Lung (tissue), 12 donors: Measurements from ENCODE around the gene MMP7. TPM values are rescaled to one million over a fixed set of nuclear protein-coding genes. Genes with fewer than 3 reads are reported as not detected.

ENCODE experiments used
- ATAC-seq: fragments of 200-7000 bp; cut with Tn5 transposase; one replicate; pipeline ENCODE4 v1.9.1; 2020; ENCODE audit warnings: moderate number of reproducible peaks; ENCODE audit not compliant: insufficient read depth, low FRiP score
- DNase-seq, 3 donors: peaks; one replicate each; pipeline ENCODE4 v3.0.0-alpha.2; 2013 to 2017
- H3K27ac ChIP-seq, 2 donors: one replicate each; pipeline ENCODE4 v1.5.1; 2013; ENCODE audit warnings: mild to moderate bottlenecking in 2 of 2, moderate library complexity in 2 of 2, control low read depth in 1 of 2, inconsistent platforms in 1 of 2, low read depth in 1 of 2, low read length in 1 of 2
- H3K27me3 ChIP-seq, 3 donors: one replicate each; pipeline ENCODE4 v1.5.1; 2013; ENCODE audit warnings: low read length in 2 of 3; ENCODE audit not compliant: control insufficient read depth in 3 of 3, insufficient read depth in 3 of 3
- H3K36me3 ChIP-seq, 4 donors: one replicate each; pipeline ENCODE4 v1.5.1; 2013; ENCODE audit warnings: low read length in 4 of 4, mild to moderate bottlenecking in 1 of 4, moderate library complexity in 1 of 4; ENCODE audit not compliant: control insufficient read depth in 4 of 4, insufficient read depth in 4 of 4
- H3K4me1 ChIP-seq, 5 donors: one replicate each; pipeline ENCODE4 v1.5.1; 2013; ENCODE audit warnings: low read length in 5 of 5, mild to moderate bottlenecking in 2 of 5, moderate library complexity in 1 of 5; ENCODE audit not compliant: control insufficient read depth in 5 of 5, insufficient read depth in 5 of 5
- H3K4me3 ChIP-seq: one replicate; pipeline ENCODE4 v1.5.1; 2013; ENCODE audit warnings: mild to moderate bottlenecking, control low read depth, moderate library complexity
- H3K9ac ChIP-seq, 2 donors: one replicate each; pipeline ENCODE4 v1.5.1; 2013; ENCODE audit warnings: low read length in 2 of 2, control low read depth in 1 of 2; ENCODE audit not compliant: insufficient read depth in 1 of 2
- H3K9me3 ChIP-seq, 4 donors: one replicate each; pipeline ENCODE4 v1.5.1; 2013; ENCODE audit warnings: low read length in 3 of 4, mild to moderate bottlenecking in 1 of 4, moderate library complexity in 1 of 4; ENCODE audit not compliant: control insufficient read depth in 4 of 4, insufficient read depth in 3 of 4
- WGBS, 2 donors: extraction: QIAGEN DNeasy Blood & Tissue Kit; methylation state at CpG; one replicate each; pipeline ENCODE4 v1.1.7; 2013; 5-methylcytosine and 5-hydroxymethylcytosine counted together
- polyA plus RNA-seq, 2 donors: library from polyadenylated mRNA; stranded (reverse); fragments of 200-250 nt; gene quantifications; one replicate each; pipeline ENCODE4 v1.2.1, GENCODE V29; 2013
- total RNA-seq, 2 donors: library from RNA; depleted of rRNA in 1 of 2; stranded (reverse); fragments of >200 nt in 1 of 2; gene quantifications; one replicate each; pipeline ENCODE4 v1.2.1, GENCODE V29; 2014 to 2021
- TF ChIP-seq, protein P1 (sequence below): IDR thresholded peaks from 2 replicates; pipeline ENCODE4 v1.5.1; 2012; ENCODE audit warnings: mild to moderate bottlenecking; ENCODE audit errors: control extremely low read depth, extremely low read depth
- donor health status: control.
- donor health status: control.
- donor health status: Bipolar disorder and iron deficiency.
- donor health status: healthy.
- donor health status: DM: yes; HTN: yes; CAD: no.

MMP7 gene
- total and polyA plus RNA-seq, 4 donors, result 17.9 to 433 (median 26.2) TPM

DNA sequence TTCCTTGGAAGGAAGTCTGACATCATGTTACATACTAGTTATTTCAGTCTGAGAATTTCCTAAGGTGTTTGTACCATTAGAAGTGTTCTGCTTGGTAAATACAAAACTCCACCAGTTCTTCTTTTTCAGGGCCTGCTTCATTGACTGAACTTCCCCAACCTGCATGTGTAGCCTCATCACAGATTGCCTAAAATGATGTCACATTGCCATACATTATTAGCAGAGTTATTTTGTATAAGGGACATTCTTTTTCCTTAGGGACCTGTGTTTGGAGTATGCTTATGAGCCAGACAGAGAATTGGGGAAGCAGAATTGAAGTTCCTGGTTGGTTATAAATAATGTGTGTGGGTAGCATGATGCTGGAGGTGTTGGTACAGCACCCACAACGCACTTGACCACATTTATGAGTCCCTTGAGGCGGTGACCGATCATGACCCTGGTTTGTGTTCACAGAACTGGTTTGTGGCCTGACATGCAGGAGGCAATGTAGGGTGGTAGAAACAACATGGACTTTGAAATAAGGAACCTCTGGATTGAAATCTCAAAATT is 16.4 kb upstream of the MMP7 start:
- 34 to 66% methylated on average over 3 of the region's 3 CpGs for WGBS, 2 donors
- H3K27me3 ChIP-seq, result no peaks in the 10 kb centered on the region
- TF ChIP-seq, protein P1, sequence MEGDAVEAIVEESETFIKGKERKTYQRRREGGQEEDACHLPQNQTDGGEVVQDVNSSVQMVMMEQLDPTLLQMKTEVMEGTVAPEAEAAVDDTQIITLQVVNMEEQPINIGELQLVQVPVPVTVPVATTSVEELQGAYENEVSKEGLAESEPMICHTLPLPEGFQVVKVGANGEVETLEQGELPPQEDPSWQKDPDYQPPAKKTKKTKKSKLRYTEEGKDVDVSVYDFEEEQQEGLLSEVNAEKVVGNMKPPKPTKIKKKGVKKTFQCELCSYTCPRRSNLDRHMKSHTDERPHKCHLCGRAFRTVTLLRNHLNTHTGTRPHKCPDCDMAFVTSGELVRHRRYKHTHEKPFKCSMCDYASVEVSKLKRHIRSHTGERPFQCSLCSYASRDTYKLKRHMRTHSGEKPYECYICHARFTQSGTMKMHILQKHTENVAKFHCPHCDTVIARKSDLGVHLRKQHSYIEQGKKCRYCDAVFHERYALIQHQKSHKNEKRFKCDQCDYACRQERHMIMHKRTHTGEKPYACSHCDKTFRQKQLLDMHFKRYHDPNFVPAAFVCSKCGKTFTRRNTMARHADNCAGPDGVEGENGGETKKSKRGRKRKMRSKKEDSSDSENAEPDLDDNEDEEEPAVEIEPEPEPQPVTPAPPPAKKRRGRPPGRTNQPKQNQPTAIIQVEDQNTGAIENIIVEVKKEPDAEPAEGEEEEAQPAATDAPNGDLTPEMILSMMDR, result no peak
- no peak overlapping the region for H3K4me3 ChIP-seq
- H3K36me3 ChIP-seq, result no peaks in the 10 kb centered on the region
- no peak overlapping the region for H3K9ac ChIP-seq
- no peaks in the 10 kb centered on the region for H3K9me3 ChIP-seq
- no peak overlapping the region for H3K27ac ChIP-seq
- ATAC-seq (no peak), DNase-seq (no peak)
- peaks cover 0 to 6% (median 0%) of the 10 kb centered on the region in 5 donors for H3K4me1 ChIP-seq

DNA sequence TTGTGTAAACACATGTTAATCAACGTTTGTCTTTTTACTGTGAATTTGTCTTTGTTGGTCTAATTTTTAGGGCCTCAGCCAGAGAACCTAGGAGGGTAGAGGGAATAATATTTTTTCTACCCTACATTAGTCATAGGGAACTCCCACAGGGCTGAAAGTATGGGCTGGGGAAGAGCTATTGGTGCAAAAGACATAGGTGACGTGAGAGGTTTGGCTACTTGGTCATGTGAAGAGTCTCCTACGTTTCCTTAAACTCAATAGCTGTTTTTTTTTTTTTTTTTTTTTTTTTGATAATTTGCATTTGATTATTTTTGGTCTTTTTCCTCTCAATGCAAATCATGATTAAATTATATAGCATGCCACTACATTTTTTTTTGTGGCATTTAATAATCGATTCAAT is 15.9 kb upstream of the MMP7 start:
- ATAC-seq (no peak), DNase-seq (no peak)
- no peaks in the 10 kb centered on the region for H3K36me3 ChIP-seq

DNA sequence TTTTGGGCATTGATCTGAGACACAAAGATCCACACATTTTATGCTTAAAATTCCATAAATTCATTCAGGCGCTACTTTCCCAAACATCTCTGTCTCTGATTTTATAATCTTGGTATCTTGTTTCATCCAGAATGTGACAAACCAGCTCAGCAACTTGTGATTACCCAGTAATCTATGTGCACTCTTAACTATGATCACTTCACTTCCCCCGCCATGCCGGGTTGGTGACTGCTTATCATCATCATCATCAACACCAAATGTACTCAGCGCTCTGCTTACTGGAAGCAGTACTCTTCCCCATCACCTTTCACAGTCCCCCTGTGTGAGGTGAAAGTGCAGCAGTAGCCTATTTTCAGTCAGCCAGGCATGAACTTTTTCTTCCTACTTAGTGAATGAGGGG is 15.2 kb upstream of the MMP7 start:
- H3K36me3 ChIP-seq, result no peaks in the 10 kb centered on the region
- no peak overlapping the region for H3K4me3 ChIP-seq
- ATAC-seq, result no peak
- 72 to 83% methylated on average over 4 of the region's 4 CpGs for WGBS, 2 donors
- no peaks in the 10 kb centered on the region for H3K9me3 ChIP-seq
- no peak overlapping the region for H3K9ac ChIP-seq
- no peak overlapping the region for H3K27ac ChIP-seq
- DNase-seq, result no peak
- H3K4me1 ChIP-seq, result peaks cover 0 to 1% (median 0%) of the 10 kb centered on the region in 5 donors
- H3K27me3 ChIP-seq, result no peaks in the 10 kb centered on the region
- TF ChIP-seq, protein P1, result no peak

More for the DNA sequence above, 15.9 kb upstream of the MMP7 start:
- TF ChIP-seq, protein P1, result no peak
- WGBS, 2 donors, result 70 to 85% methylated on average over 4 of the region's 4 CpGs
- H3K27ac ChIP-seq, result no peak overlapping the region
- H3K4me3 ChIP-seq, result no peak overlapping the region
- H3K9me3 ChIP-seq, result no peaks in the 10 kb centered on the region
- no peaks in the 10 kb centered on the region for H3K27me3 ChIP-seq
- H3K9ac ChIP-seq, result no peak overlapping the region
- peaks cover 0 to 6% (median 0%) of the 10 kb centered on the region in 5 donors for H3K4me1 ChIP-seq

DNA sequence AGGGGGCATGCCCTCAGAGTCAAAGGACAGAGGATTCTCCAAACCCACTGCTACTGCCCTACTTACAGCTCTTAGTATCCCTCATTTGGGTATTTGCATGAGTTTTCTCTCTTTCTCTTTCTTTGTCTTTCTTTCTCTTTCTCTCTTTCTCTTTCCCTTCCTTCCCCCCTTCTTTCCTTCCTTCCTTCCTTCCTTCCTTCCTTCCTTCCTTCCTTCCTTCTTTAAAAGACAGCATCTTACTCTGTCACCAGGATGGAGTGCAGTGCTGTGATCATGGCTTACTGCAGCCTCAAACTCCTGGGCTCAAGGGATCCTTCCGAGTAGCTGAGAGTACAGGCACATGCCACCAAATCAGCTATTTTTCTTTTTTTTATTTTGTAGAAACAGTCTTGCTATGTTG is 14.0 kb upstream of the MMP7 start:
- TF ChIP-seq, protein P1, result no peak
- H3K36me3 ChIP-seq, result no peaks in the 10 kb centered on the region
- no peak overlapping the region for H3K9ac ChIP-seq
- H3K4me1 ChIP-seq, result peaks cover 0 to 1% (median 0%) of the 10 kb centered on the region in 5 donors
- 91 to 100% methylated on average over 1 of the region's 1 CpG for WGBS, 2 donors
- ATAC-seq (no peak), DNase-seq (no peak)
- H3K9me3 ChIP-seq, result no peaks in the 10 kb centered on the region
- no peak overlapping the region for H3K27ac ChIP-seq
- H3K27me3 ChIP-seq, result no peaks in the 10 kb centered on the region
- no peak overlapping the region for H3K4me3 ChIP-seq
